Panc1 (cell line): ENCODE measurements around the gene GALNT10.

Experiments
- CTCF ChIP-seq: fragments of 450-650 bp; IDR thresholded peaks from 2 replicates; pipeline ENCODE4 v1.5.1; 2017; ENCODE audit warnings: mild to moderate bottlenecking
- POLR2AphosphoS5 ChIP-seq: IDR thresholded peaks from 2 replicates; pipeline ENCODE4 v1.6.1; 2012; ENCODE audit warnings: mild to moderate bottlenecking, low read depth, low read length, moderate library complexity

GRCh38 chr5:154194345-154195329 lies 4.1 kb downstream of the GALNT10 start:
- no peak for TF ChIP-seq CTCF
- TF ChIP-seq POLR2AphosphoS5, result no peak
